Mesenchymal stem cell (in vitro differentiated cells and primary cell): Measurements from ENCODE around the gene SLC35D1.
A peak's percentile ranks its signal among the peaks of the same experiment; 100 is the strongest.

Source experiments
- DNase-seq: peaks from one replicate; pipeline ENCODE4 v3.0.0-alpha.2; 2013
- H2AFZ ChIP-seq: one replicate; pipeline ENCODE4 v1.6.1; 2013; ENCODE audit warnings: low read depth, mild to moderate bottlenecking, control low read depth, inconsistent platforms, low read length, moderate library complexity
- H2AK5ac ChIP-seq: 2 replicates; pipeline ENCODE4 v1.6.1; 2013; ENCODE audit warnings: low read length, moderate library complexity, mild to moderate bottlenecking, inconsistent platforms; ENCODE audit not compliant: severe bottlenecking
- H2BK120ac ChIP-seq: one replicate; pipeline ENCODE4 v1.6.1; 2013; ENCODE audit warnings: low read depth, mild to moderate bottlenecking, inconsistent platforms, low read length, moderate library complexity
- H2BK12ac ChIP-seq, 2 experiments: one replicate each; pipeline ENCODE4 v1.6.1; 2013; ENCODE audit warnings: inconsistent platforms in 2 of 2, low read length in 2 of 2, mild to moderate bottlenecking in 2 of 2, moderate library complexity in 2 of 2, control low read depth in 1 of 2
- H2BK15ac ChIP-seq: one replicate; pipeline ENCODE4 v1.6.1; 2013; ENCODE audit warnings: mild to moderate bottlenecking, low read depth, inconsistent platforms; ENCODE audit not compliant: poor library complexity, severe bottlenecking
- H2BK5ac ChIP-seq: 2 replicates; pipeline ENCODE4 v1.6.1; 2013; ENCODE audit warnings: low read depth, mild to moderate bottlenecking, low read length, control low read depth, inconsistent platforms; ENCODE audit not compliant: poor library complexity, severe bottlenecking
- H3K14ac ChIP-seq, 2 experiments: one replicate each; pipeline ENCODE4 v1.6.1; 2013; ENCODE audit warnings: inconsistent platforms in 2 of 2, low read length in 2 of 2, control low read depth in 1 of 2, mild to moderate bottlenecking in 1 of 2, moderate library complexity in 1 of 2
- H3K18ac ChIP-seq, 2 experiments: one replicate each; pipeline ENCODE4 v1.6.1; 2013; ENCODE audit warnings: inconsistent platforms in 2 of 2, low read length in 2 of 2, control low read depth in 1 of 2, low read depth in 1 of 2, mild to moderate bottlenecking in 1 of 2
- H3K23ac ChIP-seq, 2 experiments: one replicate each; pipeline ENCODE4 v1.6.1; 2013; ENCODE audit warnings: inconsistent platforms in 2 of 2, low read length in 2 of 2, mild to moderate bottlenecking in 2 of 2, moderate library complexity in 2 of 2, control low read depth in 1 of 2
- H3K27ac ChIP-seq: 2 replicates; pipeline ENCODE4 v1.5.1; 2013; ENCODE audit warnings: mild to moderate bottlenecking, moderate library complexity, low read length, control low read depth, inconsistent platforms; ENCODE audit not compliant: poor library complexity, severe bottlenecking
- H3K27me3 ChIP-seq, 2 experiments: 2 replicates each; pipeline versions ENCODE4 v1.6.1 to v1.7.0; 2013; ENCODE audit warnings: low read length in 2 of 2, mild to moderate bottlenecking in 2 of 2, moderate library complexity in 2 of 2, control low read depth in 1 of 2, inconsistent platforms in 1 of 2; ENCODE audit not compliant: control insufficient read depth in 1 of 2, insufficient read depth in 1 of 2
- H3K36me3 ChIP-seq, 2 experiments: 2 replicates each; pipeline versions ENCODE4 v1.6.1 to v1.7.0; 2013; ENCODE audit warnings: low read length in 2 of 2, control low read depth in 1 of 2, inconsistent platforms in 1 of 2, low read depth in 1 of 2, mild to moderate bottlenecking in 1 of 2; ENCODE audit not compliant: insufficient read depth in 2 of 2, control insufficient read depth in 1 of 2
- H3K4ac ChIP-seq, 2 experiments: one replicate each; pipeline ENCODE4 v1.6.1; 2013; ENCODE audit warnings: inconsistent platforms in 2 of 2, low read length in 2 of 2, mild to moderate bottlenecking in 2 of 2, moderate library complexity in 2 of 2, control low read depth in 1 of 2, low read depth in 1 of 2
- H3K4me1 ChIP-seq: 2 replicates; pipeline ENCODE4 v1.6.1; 2013; ENCODE audit warnings: low read depth, low read length, control low read depth; ENCODE audit not compliant: control insufficient read depth, insufficient read depth
- H3K4me2 ChIP-seq: 2 replicates; pipeline ENCODE4 v1.6.1; 2013; ENCODE audit warnings: low read length, mild to moderate bottlenecking, inconsistent platforms; ENCODE audit not compliant: poor library complexity, severe bottlenecking
- H3K4me3 ChIP-seq, 2 experiments: 2 replicates each; pipeline versions ENCODE4 v1.5.1 to v1.7.0; 2013; ENCODE audit warnings: low read length in 2 of 2, mild to moderate bottlenecking in 2 of 2, control low read depth in 1 of 2, low read depth in 1 of 2; ENCODE audit not compliant: insufficient read depth in 1 of 2
- H3K79me1 ChIP-seq: replicated peaks from 2 replicates; pipeline ENCODE4 v1.6.1; 2013; ENCODE audit warnings: mild to moderate bottlenecking, control low read depth, low read length, inconsistent platforms; ENCODE audit not compliant: poor library complexity, severe bottlenecking
- H3K9ac ChIP-seq: 2 replicates; pipeline ENCODE4 v1.7.0; 2013; ENCODE audit warnings: mild to moderate bottlenecking, low read length, moderate library complexity
- H3K9me3 ChIP-seq: 2 replicates; pipeline ENCODE4 v1.7.0; 2013; ENCODE audit warnings: mild to moderate bottlenecking, low read length; ENCODE audit not compliant: control insufficient read depth
- H4K8ac ChIP-seq: one replicate; pipeline ENCODE4 v1.6.1; 2013; ENCODE audit warnings: inconsistent platforms, mild to moderate bottlenecking, low read length, moderate library complexity
- H4K91ac ChIP-seq: one replicate; pipeline ENCODE4 v1.6.1; 2013; ENCODE audit warnings: mild to moderate bottlenecking, low read length, inconsistent platforms
- WGBS: methylation state at CpG from one replicate; pipeline ENCODE4 v1.1.7; 2013; ENCODE audit warnings: mixed read lengths; 5-methylcytosine and 5-hydroxymethylcytosine counted together

The SLC35D1 gene

DNA sequence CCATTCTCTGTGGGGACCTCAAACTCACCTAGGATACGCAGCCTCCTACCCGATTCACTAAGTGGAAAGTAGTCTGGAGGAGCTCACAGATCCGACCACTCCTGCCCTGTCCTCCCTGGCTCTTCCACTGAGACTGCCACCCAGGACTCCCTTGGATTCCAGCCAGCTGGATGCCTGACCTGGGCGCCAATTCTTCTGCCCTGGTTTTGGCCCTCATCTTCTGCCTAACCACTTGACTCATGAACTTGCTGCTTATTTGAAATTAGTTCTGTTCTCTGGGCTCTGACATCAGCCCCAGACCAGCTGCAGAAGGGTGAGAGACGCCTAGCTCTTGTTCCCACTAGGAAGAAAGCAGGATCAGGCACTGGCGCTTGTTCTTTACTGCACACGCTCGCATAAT, 48.9 kb downstream of the SLC35D1 start:
- Histone ChIP-seq H3K4me3 (no peak overlapping the region), H3K9me3 (no peaks in the 10 kb centered on the region), H2BK5ac (no peak overlapping the region), H2AK5ac (no peak overlapping the region), H3K9ac (no peak overlapping the region), H3K18ac (no peak overlapping the region), H3K27me3 (no peaks in the 10 kb centered on the region), H3K4me2 (no peak overlapping the region), H4K8ac (no peak overlapping the region), H2AFZ (no peak overlapping the region), H3K4me1 (peaks cover 1% of the 10 kb centered on the region), H3K27ac (no peak overlapping the region), H4K91ac (no peak overlapping the region), H2BK12ac (no peak overlapping the region), H3K79me1 (peaks cover 16% of the 10 kb centered on the region), H3K23ac (no peak overlapping the region), H3K36me3 (peaks cover 9 to 42% of the 10 kb centered on the region in 2 experiments), H2BK120ac (no peak overlapping the region), H3K14ac (no peak overlapping the region), H2BK15ac (no peak overlapping the region), H3K4ac (no peak overlapping the region)
- WGBS, result 85% methylated on average over 8 of the region's 8 CpGs
- no peak for DNase-seq

DNA sequence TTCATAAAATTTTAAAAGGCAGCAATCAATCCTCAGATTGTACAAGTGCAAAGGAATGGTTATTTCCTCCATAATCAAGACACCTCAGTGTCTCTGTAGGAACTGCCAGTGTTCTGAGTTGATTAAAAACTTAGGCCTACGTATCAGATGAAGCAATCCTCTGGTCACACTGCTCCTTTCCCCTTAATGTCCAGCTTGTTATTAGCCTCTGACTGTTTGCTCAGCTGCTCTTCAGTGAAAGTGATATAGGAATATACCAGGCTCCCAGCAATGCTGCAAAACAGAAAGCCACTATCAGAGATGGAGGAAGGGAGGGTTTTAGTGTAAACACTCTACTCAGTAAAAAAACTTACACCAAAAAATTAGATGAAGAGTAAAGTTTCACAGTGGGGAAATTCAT, 49.8 kb downstream of the SLC35D1 start:
- Histone ChIP-seq H2BK5ac (no peak overlapping the region), H3K27me3 (no peaks in the 10 kb centered on the region), H2AK5ac (no peak overlapping the region), H2BK12ac (no peak overlapping the region), H4K91ac (no peak overlapping the region), H3K9ac (no peak overlapping the region), H2BK15ac (no peak overlapping the region), H3K14ac (no peak overlapping the region), H2BK120ac (no peak overlapping the region), H3K27ac (no peak overlapping the region), H3K79me1 (peaks cover 15% of the 10 kb centered on the region), H4K8ac (no peak overlapping the region), H3K36me3 (peaks cover 6 to 36% of the 10 kb centered on the region in 2 experiments), H3K4ac (no peak overlapping the region), H3K4me2 (no peak overlapping the region), H3K4me3 (no peak overlapping the region), H2AFZ (no peak overlapping the region), H3K9me3 (no peaks in the 10 kb centered on the region), H3K18ac (no peak overlapping the region), H3K4me1 (peaks cover 1% of the 10 kb centered on the region), H3K23ac (no peak overlapping the region)
- WGBS, result 100% methylated on average over 1 of the region's 1 CpG
- no peak for DNase-seq

DNA sequence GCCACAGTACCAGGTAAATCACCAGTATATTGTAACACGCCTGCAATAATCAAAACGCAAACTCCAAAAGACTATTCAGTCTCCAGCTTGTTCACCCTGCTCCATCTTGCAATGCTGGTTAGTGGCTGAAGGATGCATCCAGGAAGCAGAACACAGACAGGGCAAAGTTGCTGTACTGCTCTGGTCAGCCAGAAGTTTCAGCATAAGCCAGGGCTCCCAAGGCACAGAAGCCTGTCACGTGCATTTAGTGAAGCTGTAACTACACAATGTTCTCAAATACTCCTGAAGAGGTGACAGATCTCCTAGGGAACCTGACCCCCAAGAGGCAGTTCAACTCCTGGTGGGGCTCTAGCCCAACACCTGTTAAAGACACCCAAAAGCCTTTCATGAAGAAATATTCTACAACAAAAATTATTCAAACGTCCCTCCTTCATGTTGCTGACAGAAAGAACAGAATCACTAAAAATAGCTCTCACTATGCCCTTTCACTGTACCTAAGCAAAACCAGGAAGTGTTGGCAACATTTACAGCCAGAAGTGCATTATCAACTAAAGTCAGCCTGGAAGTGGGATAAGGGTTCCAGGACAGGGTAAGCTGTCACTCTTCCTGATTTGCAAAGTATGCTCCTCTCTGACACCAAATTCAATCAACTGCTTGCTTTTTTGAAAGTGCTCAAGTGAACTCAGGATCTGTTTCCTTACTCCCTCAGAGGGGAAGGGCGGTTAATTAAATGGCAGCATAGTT, 52.1 kb downstream of the SLC35D1 start:
- H2AFZ ChIP-seq, result no peak overlapping the region
- H3K27ac ChIP-seq, result no peak overlapping the region
- H3K4me1 ChIP-seq, result peaks cover 1% of the 10 kb centered on the region
- no peaks in the 10 kb centered on the region for H3K27me3 ChIP-seq
- no peak overlapping the region for H3K9ac ChIP-seq
- H2BK15ac ChIP-seq, result no peak overlapping the region
- H3K18ac ChIP-seq, result no peak overlapping the region
- no peak overlapping the region for H3K4ac ChIP-seq
- no peak overlapping the region for H2BK120ac ChIP-seq
- H3K9me3 ChIP-seq, result no peaks in the 10 kb centered on the region
- no peak overlapping the region for H3K4me3 ChIP-seq
- H4K91ac ChIP-seq, result no peak overlapping the region
- no peak overlapping the region for H2AK5ac ChIP-seq
- DNase-seq, result no peak
- no peak overlapping the region for H3K14ac ChIP-seq
- H3K23ac ChIP-seq, result no peak overlapping the region
- H3K79me1 ChIP-seq, result peaks cover 14% of the 10 kb centered on the region
- H2BK12ac ChIP-seq, result no peak overlapping the region
- no peak overlapping the region for H3K4me2 ChIP-seq
- no peak overlapping the region for H4K8ac ChIP-seq
- no peak overlapping the region for H2BK5ac ChIP-seq
- H3K36me3 ChIP-seq, result peaks cover 10 to 23% of the 10 kb centered on the region in 2 experiments
- 97% methylated on average over 4 of the region's 5 CpGs for WGBS

DNA sequence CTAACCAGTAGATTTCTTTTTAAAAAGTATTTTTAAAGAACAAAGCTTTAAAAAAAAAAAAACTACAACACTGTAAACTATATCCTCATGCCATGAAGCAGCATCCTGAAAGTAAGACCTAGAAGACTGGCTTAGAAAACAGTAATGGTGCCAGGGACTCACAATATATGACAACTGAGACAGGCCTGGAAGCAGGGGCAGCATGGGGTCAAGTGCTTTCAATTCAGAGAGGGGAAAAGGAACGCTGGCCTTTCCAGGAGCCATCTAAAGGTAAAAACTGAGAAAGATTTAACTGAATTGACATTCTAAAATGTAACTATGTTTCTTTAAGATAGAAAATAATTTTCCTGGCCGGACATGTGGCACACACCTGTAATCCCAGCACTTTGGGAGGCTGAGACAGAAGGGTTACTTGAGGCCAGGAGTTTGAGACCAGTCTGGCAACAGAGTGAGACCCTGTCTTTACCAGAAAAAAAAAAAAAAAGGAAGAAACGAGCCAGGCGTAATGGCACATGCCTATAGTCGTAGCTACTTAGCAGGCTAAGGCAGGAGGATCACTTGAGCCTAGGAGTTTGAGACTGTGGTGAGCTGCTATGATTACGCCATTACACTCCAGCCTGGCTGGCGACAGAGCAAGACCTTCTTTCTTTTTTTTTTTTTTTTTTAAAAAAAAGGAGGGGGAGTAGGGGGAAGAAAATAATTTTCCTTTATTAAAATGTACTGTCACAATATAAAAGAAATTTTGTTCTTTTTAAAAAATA, 54.1 kb downstream of the SLC35D1 start:
- Histone ChIP-seq H3K4me1 (peaks cover 1% of the 10 kb centered on the region), H2AFZ (no peak overlapping the region), H2BK12ac (no peak overlapping the region), H2AK5ac (no peak overlapping the region), H3K9ac (no peak overlapping the region), H2BK15ac (no peak overlapping the region), H4K91ac (no peak overlapping the region), H3K27me3 (no peaks in the 10 kb centered on the region), H2BK120ac (no peak overlapping the region), H3K79me1 (peaks cover 7% of the 10 kb centered on the region), H3K4me2 (no peak overlapping the region), H3K14ac (no peak overlapping the region), H3K23ac (no peak overlapping the region), H4K8ac (no peak overlapping the region), H3K36me3 (peaks cover 10 to 27% of the 10 kb centered on the region in 2 experiments), H2BK5ac (no peak overlapping the region), H3K4me3 (no peak overlapping the region), H3K4ac (no peak overlapping the region), H3K27ac (no peak overlapping the region), H3K9me3 (no peaks in the 10 kb centered on the region), H3K18ac (no peak overlapping the region)
- 70% methylated on average over 6 of the region's 7 CpGs for WGBS
- DNase-seq, result peak; percentile 41
